Lower lobe of right lung (tissue), 2 donors: Measurements from ENCODE around the gene ABLIM1. TPM values are rescaled to one million over a fixed set of nuclear protein-coding genes. Genes with fewer than 3 reads are reported as not detected.

ENCODE experiments used
- ATAC-seq, 2 donors: fragments of 200-7000 bp; cut with Tn5 transposase; one replicate each; pipeline ENCODE4 v1.9.1; 2020 to 2022; ENCODE audit warnings: mild to moderate bottlenecking in 2 of 2, moderate library complexity in 2 of 2
- DNase-seq: peaks from one replicate; pipeline ENCODE4 v3.0.0-alpha.2; 2020
- H3K27ac ChIP-seq: fragments of 200-600 bp; one replicate; pipeline ENCODE4 v1.8.0; 2022
- H3K27me3 ChIP-seq: fragments of 200-600 bp; one replicate; pipeline ENCODE4 v1.8.0; 2022; ENCODE audit warnings: low read depth
- H3K36me3 ChIP-seq: fragments of 200-600 bp; one replicate; pipeline ENCODE4 v1.8.0; 2022; ENCODE audit warnings: mild to moderate bottlenecking
- H3K4me1 ChIP-seq: fragments of 200-600 bp; one replicate; pipeline ENCODE4 v1.8.0; 2022
- H3K4me3 ChIP-seq: fragments of 200-600 bp; one replicate; pipeline ENCODE4 v1.8.0; 2022; ENCODE audit warnings: mild to moderate bottlenecking
- H3K9me3 ChIP-seq: fragments of 200-600 bp; one replicate; pipeline ENCODE4 v1.8.0; 2022
- CTCF ChIP-seq: fragments of 200-600 bp; IDR thresholded peaks from one replicate; pipeline ENCODE4 v1.8.0; 2022; ENCODE audit warnings: antibody characterized with exemption, mild to moderate bottlenecking
- intact Hi-C: fragments of 100-400 bp; cut with DNase I; formaldehyde crosslinking; loops from one replicate; pipeline ENCODE4 v1.11.0; 2022
- total RNA-seq: library from RNA; stranded (reverse); fragmentation: NEBNext Ultra II Directional; extraction: Animal tissue kit (Norgen Biotek cat#: 25700); gene quantifications from one replicate; pipeline ENCODE4 v1.2.1, GENCODE V29; 2021
- donor health status: DM: no; HTN: yes; CAD: no; lungs with severe emphysema.

The ABLIM1 gene
- total RNA-seq, 1 donor from 2014 or later = 106 TPM

- H3K27ac ChIP-seq = no peak overlapping the region
Measured at GRCh38 chr10:114396464-114396863, 261.6 kb downstream of the ABLIM1 start.

GRCh38 chr10:114395366-114396022 lies 262.6 kb downstream of the ABLIM1 start:
- ATAC-seq (no peak), DNase-seq (no peak)
- Histone ChIP-seq H3K9me3 (no peaks in the 10 kb centered on the region), H3K4me1 (peaks cover 16% of the 10 kb centered on the region), H3K36me3 (no peaks in the 10 kb centered on the region), H3K4me3 (no peak overlapping the region), H3K27me3 (peaks cover 6% of the 10 kb centered on the region), H3K27ac (no peak overlapping the region)
- TF ChIP-seq CTCF = no peak
- intact Hi-C loops = no loop called here

More at GRCh38 chr10:114396464-114396863, 261.6 kb downstream of the ABLIM1 start:
- peaks cover 21% of the 10 kb centered on the region for H3K4me1 ChIP-seq
- H3K4me3 ChIP-seq = no peak overlapping the region
- no peak for DNase-seq
- no peak for ATAC-seq
- peaks cover 6% of the 10 kb centered on the region for H3K27me3 ChIP-seq
- intact Hi-C loops = no loop called here
- H3K9me3 ChIP-seq = no peaks in the 10 kb centered on the region
- no peaks in the 10 kb centered on the region for H3K36me3 ChIP-seq
- TF ChIP-seq CTCF = no peak

GRCh38 chr10:114394531-114394930 lies 263.5 kb downstream of the ABLIM1 start:
- Histone ChIP-seq H3K9me3 (no peaks in the 10 kb centered on the region), H3K4me3 (no peak overlapping the region), H3K27me3 (peaks cover 6% of the 10 kb centered on the region), H3K36me3 (no peaks in the 10 kb centered on the region), H3K4me1 (peaks cover 6% of the 10 kb centered on the region), H3K27ac (no peak overlapping the region)
- TF ChIP-seq CTCF = no peak
- intact Hi-C loops = no loop called here
- no peak for ATAC-seq
- DNase-seq = no peak

- intact Hi-C loops = no loop called here
- Histone ChIP-seq H3K27ac (no peak overlapping the region), H3K4me3 (no peak overlapping the region), H3K9me3 (no peaks in the 10 kb centered on the region), H3K36me3 (no peaks in the 10 kb centered on the region), H3K4me1 (peaks cover 5% of the 10 kb centered on the region), H3K27me3 (peaks cover 6% of the 10 kb centered on the region)
- TF ChIP-seq CTCF = no peak
- no peak for DNase-seq
- ATAC-seq = no peak
Measured at GRCh38 chr10:114393886-114394285, 264.2 kb downstream of the ABLIM1 start.

GRCh38 chr10:114393482-114393881 lies 264.6 kb downstream of the ABLIM1 start:
- ATAC-seq = no peak
- peaks cover 6% of the 10 kb centered on the region for H3K27me3 ChIP-seq

More at GRCh38 chr10:114393482-114393881, 264.6 kb downstream of the ABLIM1 start:
- H3K4me3 ChIP-seq = no peak overlapping the region
- no peaks in the 10 kb centered on the region for H3K9me3 ChIP-seq
- no peak for DNase-seq
- intact Hi-C loops = no loop called here
- no peaks in the 10 kb centered on the region for H3K36me3 ChIP-seq
- H3K4me1 ChIP-seq = peaks cover 5% of the 10 kb centered on the region
- TF ChIP-seq CTCF = no peak
- no peak overlapping the region for H3K27ac ChIP-seq
